MM.1S (cell line): ENCODE measurements around the gene CBFA2T2.

Experiments
- CTCF ChIP-seq: fragments of 300-600 bp; sonication (generic); IDR thresholded peaks from 2 replicates; pipeline ENCODE4 v1.5.1; 2016; ENCODE audit warnings: antibody characterized with exemption, low read length, mixed read lengths
- EZH2 ChIP-seq: fragments of 300-600 bp; sonication (generic); optimal IDR thresholded peaks from 2 replicates; pipeline ENCODE3; 2017; ENCODE audit warnings: low read depth, mild to moderate bottlenecking, antibody characterized with exemption, low read length, mixed read lengths

DNA sequence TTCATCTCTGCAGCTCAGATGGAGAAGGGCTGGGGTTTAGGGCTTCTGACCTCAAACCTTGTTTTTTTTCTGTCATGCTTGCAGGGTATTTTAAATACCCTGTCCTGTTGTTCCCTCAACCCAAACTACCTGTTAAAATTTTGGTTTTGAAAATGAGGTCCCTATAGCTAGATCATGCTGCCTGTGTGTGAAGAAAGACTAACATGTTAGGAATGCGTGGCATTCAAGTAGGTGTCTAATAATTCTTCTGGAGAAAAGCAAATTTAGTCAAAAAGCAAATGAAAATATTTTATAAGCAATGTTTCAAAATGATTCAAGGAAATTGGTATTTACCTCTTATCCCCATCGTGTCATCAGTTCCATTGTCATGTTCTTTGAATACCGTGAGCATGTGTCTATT, 95.1 kb downstream of the CBFA2T2 start:
- TF ChIP-seq CTCF, result no peak
- no peak for TF ChIP-seq EZH2
